HepG2 (cell line): ENCODE results near the gene PRDM10. TPM values are rescaled to one million over a fixed set of nuclear protein-coding genes. Genes with fewer than 3 reads are reported as not detected.

Experiments
- AGO2 ChIP-seq: fragments of 200-400 bp; formaldehyde crosslinking; optimal IDR thresholded peaks from 2 replicates; pipeline ENCODE3; 2017; ENCODE audit warnings: mild to moderate bottlenecking, low read depth, low read length, moderate library complexity
- ARNT2 ChIP-seq: sonication (generic); formaldehyde crosslinking; IDR thresholded peaks from 2 replicates; pipeline ENCODE4 v1.8.0; 2022; ENCODE audit warnings: mild to moderate bottlenecking, low read depth, missing genetic modification reagents, moderate library complexity
- ASH2L ChIP-seq: fragments of 300-600, 200-600 bp; sonication (generic); IDR thresholded peaks from 2 replicates; pipeline ENCODE4 v1.7.0; 2017; ENCODE audit warnings: low read depth, mild to moderate bottlenecking, moderate library complexity, mixed read lengths, low read length; ENCODE audit not compliant: insufficient read length
- CCDC6 ChIP-seq: sonication (generic); formaldehyde crosslinking; IDR thresholded peaks from 2 replicates; pipeline ENCODE4 v1.8.1; 2022; ENCODE audit warnings: mild to moderate bottlenecking, missing genetic modification reagents, moderate library complexity
- DMAP1 ChIP-seq: IDR thresholded peaks from 2 replicates; pipeline ENCODE4 v1.6.1; 2016
- DZIP1 ChIP-seq: sonication (generic); formaldehyde crosslinking; IDR thresholded peaks from 2 replicates; pipeline ENCODE4 v1.5.0; 2020; ENCODE audit warnings: mild to moderate bottlenecking, missing genetic modification reagents
- FOXP1 ChIP-seq, 2 experiments: fragments of 450-650 bp in 1 of 2; IDR thresholded peaks; 2 replicates each; pipeline ENCODE4 v1.6.1; 2017 to 2018; ENCODE audit warnings: antibody characterized with exemption in 1 of 2
- JDP2 ChIP-seq: sonication (generic); formaldehyde crosslinking; IDR thresholded peaks from 2 replicates; pipeline ENCODE4 v1.8.1; 2022; ENCODE audit warnings: missing genetic modification reagents, borderline replicate concordance
- MED13 ChIP-seq: sonication (generic); formaldehyde crosslinking; IDR thresholded peaks from 2 replicates; pipeline ENCODE4 v1.5.0; 2020; ENCODE audit warnings: missing genetic modification reagents
- MTA1 ChIP-seq: sonication (generic); formaldehyde crosslinking; IDR thresholded peaks from 2 replicates; pipeline ENCODE4 v1.4.0; 2020; ENCODE audit warnings: missing genetic modification reagents, mild to moderate bottlenecking, borderline replicate concordance
- MZF1 ChIP-seq: sonication (generic); formaldehyde crosslinking; IDR thresholded peaks from 2 replicates; pipeline ENCODE4 v1.8.1; 2023; ENCODE audit warnings: mild to moderate bottlenecking, missing genetic modification reagents, borderline replicate concordance
- NR2F6 ChIP-seq, 2 experiments: IDR thresholded peaks; 2 replicates each; pipeline ENCODE4 v1.6.1; 2016; ENCODE audit warnings: antibody characterized with exemption in 1 of 2, mild to moderate bottlenecking in 1 of 2
- SIN3B ChIP-seq: fragments of 150-350 bp; IDR thresholded peaks from 2 replicates; pipeline ENCODE4 v1.6.1; 2014; ENCODE audit warnings: low read length
- SP140L ChIP-seq: sonication (generic); formaldehyde crosslinking; IDR thresholded peaks from 2 replicates; pipeline ENCODE4 v1.4.0; 2020; ENCODE audit warnings: missing genetic modification reagents, borderline replicate concordance
- TEAD3 ChIP-seq: optimal IDR thresholded peaks from 2 replicates; pipeline ENCODE3; 2016; ENCODE audit warnings: borderline replicate concordance
- ZBTB21 ChIP-seq: sonication (generic); formaldehyde crosslinking; IDR thresholded peaks from 2 replicates; pipeline ENCODE4 v1.4.0; 2020; ENCODE audit warnings: missing genetic modification reagents
- ZBTB7B ChIP-seq: sonication (generic); formaldehyde crosslinking; IDR thresholded peaks from 2 replicates; pipeline ENCODE4 v1.4.0; 2020; ENCODE audit warnings: missing genetic modification reagents
- ZMYM3 ChIP-seq: sonication (generic); formaldehyde crosslinking; IDR thresholded peaks from 2 replicates; pipeline ENCODE4 v1.5.1; 2020; ENCODE audit warnings: mild to moderate bottlenecking, missing genetic modification reagents
- ZNF143 ChIP-seq: sonication (generic); formaldehyde crosslinking; IDR thresholded peaks from 2 replicates; pipeline ENCODE4 v1.4.0; 2020; ENCODE audit warnings: missing genetic modification reagents
- ZNF281 ChIP-seq: sonication (generic); formaldehyde crosslinking; IDR thresholded peaks from 2 replicates; pipeline ENCODE4 v1.4.0; 2020; ENCODE audit warnings: missing genetic modification reagents, borderline replicate concordance
- ZNF512 ChIP-seq: sonication (generic); formaldehyde crosslinking; IDR thresholded peaks from 2 replicates; pipeline ENCODE4 v1.4.0; 2020; ENCODE audit warnings: mild to moderate bottlenecking, missing genetic modification reagents
- ZNF552 ChIP-seq: sonication (generic); formaldehyde crosslinking; IDR thresholded peaks from 2 replicates; pipeline ENCODE4 v1.9.0; 2022; ENCODE audit warnings: missing genetic modification reagents, mild to moderate bottlenecking, borderline replicate concordance
- ZNF569 ChIP-seq: sonication (generic); formaldehyde crosslinking; IDR thresholded peaks from 2 replicates; pipeline ENCODE4 v1.5.0; 2020; ENCODE audit warnings: mild to moderate bottlenecking, missing genetic modification reagents, moderate library complexity, borderline replicate concordance
- ZNF629 ChIP-seq: sonication (generic); formaldehyde crosslinking; conservative IDR thresholded peaks from 2 replicates; pipeline ENCODE4 v1.5.0; 2020; ENCODE audit warnings: missing genetic modification reagents
- ZNF740 ChIP-seq: sonication (generic); formaldehyde crosslinking; IDR thresholded peaks from 2 replicates; pipeline ENCODE4 v1.4.0; 2020; ENCODE audit warnings: missing genetic modification reagents
- ZSCAN25 ChIP-seq: sonication (generic); formaldehyde crosslinking; IDR thresholded peaks from 2 replicates; pipeline ENCODE4 v1.8.0; 2022; ENCODE audit warnings: mild to moderate bottlenecking, missing genetic modification reagents
- polyA plus RNA-seq, 8 experiments: library from polyadenylated mRNA; depleted of rRNA in 3 of 8; stranded (reverse) in 7 of 8; unstranded in 1 of 8; fragments of >200 nt; fragmentation: Illumina TruSeq in 4 of 8; extraction: Trizol in 4 of 8; gene quantifications; 2 replicates each; pipeline versions ENCODE4 v1.2.1 to v1.2.3, GENCODE V29; 2011 to 2016; ENCODE audit warnings: low read depth in 4 of 8, missing spikeins in 1 of 8, mixed read lengths in 1 of 8; ENCODE audit not compliant: insufficient read depth in 1 of 8
- total RNA-seq, 5 experiments: library from RNA; depleted of rRNA; stranded (reverse); fragments of >200 nt; fragmentation: Illumina TruSeq; extraction: Trizol; gene quantifications; 2 replicates each; pipeline ENCODE4 v1.2.3, GENCODE V29; 2016; ENCODE audit warnings: low read depth in 1 of 5

Gene PRDM10
- total and polyA plus RNA-seq, 2 of the 13 experiments (the other 11 are each of a cell fraction or from before 2014, with no cell fraction given), result 5.7 to 5.8 TPM

- TF ChIP-seq SP140L (CRISPR knock-in tag) (no peak), ZNF569 (CRISPR knock-in tag) (no peak), ZNF552 (no peak), FOXP1 (IDR thresholded peaks at IDR 0.05) (no peak), FOXP1 (CRISPR knock-in tag; IDR thresholded peaks at IDR 0.05) (no peak), CCDC6 (CRISPR knock-in tag) (no peak), ZBTB7B (CRISPR knock-in tag) (no peak), JDP2 (CRISPR knock-in tag) (no peak), ZNF512 (CRISPR knock-in tag) (no peak), ZBTB21 (CRISPR knock-in tag) (no peak), ZNF740 (peak; percentile 52; the same call in 1 of the 2 replicates), TEAD3 (CRISPR knock-in tag) (peak; percentile 99), NR2F6 (IDR thresholded peaks at IDR 0.05) (no peak), NR2F6 (CRISPR knock-in tag; IDR thresholded peaks at IDR 0.05) (peak; percentile 20; the same call in 1 of the 2 replicates), ZNF629 (CRISPR knock-in tag) (no peak), MTA1 (peak; percentile 70; the same call in 1 of the 2 replicates), ZNF281 (CRISPR knock-in tag) (no peak), ZMYM3 (CRISPR knock-in tag) (no peak), MZF1 (no peak), SIN3B (no peak), DZIP1 (CRISPR knock-in tag) (no peak), ASH2L (peak; percentile 52), ZNF143 (CRISPR knock-in tag) (no peak), MED13 (no peak), ZSCAN25 (no peak), AGO2 (no peak), ARNT2 (CRISPR knock-in tag) (no peak), DMAP1 (CRISPR knock-in tag) (no peak)
Measured at GRCh38 chr11:129973809-129974208, 28.8 kb downstream of the PRDM10 start (continued).
